ENCODE data around the gene PLCH2. TPM values are rescaled to one million over a fixed set of nuclear protein-coding genes. Genes with fewer than 3 reads are reported as not detected.

PLCH2 gene
- total RNA-seq, 2 experiments from 2014 or later: 32.7 to 33.8 TPM

GRCh38 chr1:2528966-2529783, 53.1 kb downstream of the PLCH2 start:
- ChIA-PET POLR2A (interaction anchor here (1.6 to 13.2 kb wide), 3 partner anchors 15 to 56 kb away, joined by 5 to 228 read pairs (median 15); partner anchors contain the start of gene TNFRSF14), CTCF (no interaction called here)
- Mint-ChIP-seq H3K27ac (no peak overlapping the region), H3K4me3 (peak overlapping the region; percentile 50), H3K9me3 (no peaks in the 10 kb centered on the region), H3K4me1 (peaks cover 31% of the 10 kb centered on the region), H3K27me3 (peaks cover 36% of the 10 kb centered on the region), H3K36me3 (ENCODE audit: low read depth) (peaks cover 9% of the 10 kb centered on the region)
- peak; percentile 37 for DNase-seq

- no peak for DNase-seq
- ChIA-PET CTCF (interaction anchor here (1.0 kb wide), 1 partner anchor 116 kb away, joined by 3 read pairs; no protein-coding TSS in a partner anchor), POLR2A (interaction anchor here (1.6 to 13.2 kb wide), 3 partner anchors 14 to 56 kb away, joined by 5 to 228 read pairs (median 15); partner anchors contain the start of gene TNFRSF14)
- peaks cover 6% of the 10 kb centered on the region for H3K36me3 Mint-ChIP-seq (ENCODE audit: low read depth)
- no peak within 1 kb of the TSS for H3K27ac Mint-ChIP-seq
- H3K27me3 Mint-ChIP-seq: peaks cover 38% of the 10 kb centered on the region
- peak within 1 kb of the TSS; percentile 50 for H3K4me3 Mint-ChIP-seq
- H3K4me1 Mint-ChIP-seq: peaks cover 24% of the 10 kb centered on the region
- no peaks in the 10 kb centered on the region for H3K9me3 Mint-ChIP-seq
These were observed 53.9 kb downstream of the PLCH2 start, which contains the start of gene HES5 for GRCh38 chr1:2529784-2530512. HES5 (minus strand) TSS chr1:2530263; CDS start chr1:2530164, 99 bp downstream.

GRCh38 chr1:2530513-2531361, 54.6 kb downstream of the PLCH2 start:
- H3K27me3 Mint-ChIP-seq: peaks cover 42% of the 10 kb centered on the region
- peaks cover 21% of the 10 kb centered on the region for H3K4me1 Mint-ChIP-seq
- H3K36me3 Mint-ChIP-seq (ENCODE audit: low read depth): no peaks in the 10 kb centered on the region
- ChIA-PET POLR2A (interaction anchor here (3.2 to 13.2 kb wide), 2 partner anchors 13 to 26 kb away, joined by 15 to 228 read pairs; partner anchors contain the start of gene TNFRSF14), CTCF (interaction anchor here (1.0 kb wide), 1 partner anchor 117 kb away, joined by 3 read pairs; no protein-coding TSS in a partner anchor)
- no peak for DNase-seq
- H3K4me3 Mint-ChIP-seq: no peak overlapping the region
- H3K27ac Mint-ChIP-seq: no peak overlapping the region
- no peaks in the 10 kb centered on the region for H3K9me3 Mint-ChIP-seq

GRCh38 chr1:2532485-2533160, 56.5 kb downstream of the PLCH2 start:
- Mint-ChIP-seq H3K9me3 (no peaks in the 10 kb centered on the region), H3K27me3 (peaks cover 45% of the 10 kb centered on the region), H3K27ac (no peak overlapping the region), H3K4me3 (no peak overlapping the region), H3K4me1 (peaks cover 11% of the 10 kb centered on the region), H3K36me3 (ENCODE audit: low read depth) (no peaks in the 10 kb centered on the region)
- POLR2A ChIA-PET: interaction anchor here (0.8 to 13.2 kb wide), 3 partner anchors 12 to 53 kb away, joined by 3 to 228 read pairs (median 9); partner anchors contain the start of genes PRXL2B and TNFRSF14
- no peak for DNase-seq
- CTCF ChIA-PET: no interaction called here

DNA sequence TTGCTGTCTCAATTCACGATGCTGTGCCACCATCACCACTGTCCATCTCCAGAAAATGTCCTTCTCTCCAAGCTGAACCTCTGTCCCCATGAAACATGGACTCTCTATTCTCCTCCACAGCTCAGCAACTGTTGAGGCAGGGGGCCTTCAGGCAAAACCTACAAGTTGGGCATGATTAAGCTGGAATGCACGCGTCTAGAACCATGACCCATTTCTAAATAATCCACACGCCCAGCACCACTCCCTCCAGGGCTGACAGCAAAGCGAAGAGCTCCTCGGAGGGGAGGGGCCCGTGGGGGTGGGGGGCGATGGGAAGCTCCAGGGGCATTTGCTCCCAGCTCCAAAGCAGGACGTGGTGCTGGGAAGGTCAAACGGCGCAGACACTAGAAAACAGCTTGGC, 57.3 kb downstream of the PLCH2 start:
- POLR2A ChIA-PET: interaction anchor here (0.8 to 13.2 kb wide), 3 partner anchors 11 to 52 kb away, joined by 3 to 228 read pairs (median 9); partner anchors contain the start of genes PRXL2B and TNFRSF14
- no peaks in the 10 kb centered on the region for H3K36me3 Mint-ChIP-seq (ENCODE audit: low read depth)

DNA sequence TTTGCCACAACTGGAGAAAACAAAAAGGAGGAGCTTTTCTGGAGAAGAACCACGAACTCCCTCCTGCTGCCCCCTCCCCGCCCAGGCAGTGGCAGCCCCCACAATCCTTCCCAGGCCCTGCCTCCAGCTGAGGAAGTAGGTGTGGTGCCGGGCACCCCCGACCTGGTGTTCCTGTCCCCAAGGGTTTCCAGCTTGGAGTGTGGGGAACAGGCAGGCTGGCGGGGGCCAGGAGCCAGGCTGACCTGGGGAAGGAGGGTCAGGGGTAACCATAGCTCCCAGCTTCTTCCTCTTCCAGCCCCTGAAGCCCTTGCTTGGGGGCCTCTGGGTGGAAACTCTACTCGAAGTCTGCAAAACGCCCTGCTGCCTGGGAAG, 58.2 kb downstream of the PLCH2 start:
- CTCF ChIA-PET: no interaction called here
- Mint-ChIP-seq H3K4me1 (peaks cover 4% of the 10 kb centered on the region), H3K27me3 (peaks cover 35% of the 10 kb centered on the region), H3K27ac (no peak overlapping the region), H3K36me3 (ENCODE audit: low read depth) (no peaks in the 10 kb centered on the region), H3K4me3 (no peak overlapping the region), H3K9me3 (no peaks in the 10 kb centered on the region)
- no peak for DNase-seq
- POLR2A ChIA-PET: interaction anchor here (1.6 to 13.2 kb wide), 3 partner anchors 9 to 51 kb away, joined by 5 to 228 read pairs (median 9); partner anchors contain the start of gene PRXL2B

More for the DNA sequence above, 57.3 kb downstream of the PLCH2 start:
- Mint-ChIP-seq H3K4me1 (peaks cover 11% of the 10 kb centered on the region), H3K27me3 (peaks cover 42% of the 10 kb centered on the region), H3K27ac (no peak overlapping the region), H3K4me3 (no peak overlapping the region), H3K9me3 (no peaks in the 10 kb centered on the region)
- no peak for DNase-seq
- CTCF ChIA-PET: interaction anchor here (1.1 kb wide), 1 partner anchor 117 kb away, joined by 3 read pairs; no protein-coding TSS in a partner anchor

DNA sequence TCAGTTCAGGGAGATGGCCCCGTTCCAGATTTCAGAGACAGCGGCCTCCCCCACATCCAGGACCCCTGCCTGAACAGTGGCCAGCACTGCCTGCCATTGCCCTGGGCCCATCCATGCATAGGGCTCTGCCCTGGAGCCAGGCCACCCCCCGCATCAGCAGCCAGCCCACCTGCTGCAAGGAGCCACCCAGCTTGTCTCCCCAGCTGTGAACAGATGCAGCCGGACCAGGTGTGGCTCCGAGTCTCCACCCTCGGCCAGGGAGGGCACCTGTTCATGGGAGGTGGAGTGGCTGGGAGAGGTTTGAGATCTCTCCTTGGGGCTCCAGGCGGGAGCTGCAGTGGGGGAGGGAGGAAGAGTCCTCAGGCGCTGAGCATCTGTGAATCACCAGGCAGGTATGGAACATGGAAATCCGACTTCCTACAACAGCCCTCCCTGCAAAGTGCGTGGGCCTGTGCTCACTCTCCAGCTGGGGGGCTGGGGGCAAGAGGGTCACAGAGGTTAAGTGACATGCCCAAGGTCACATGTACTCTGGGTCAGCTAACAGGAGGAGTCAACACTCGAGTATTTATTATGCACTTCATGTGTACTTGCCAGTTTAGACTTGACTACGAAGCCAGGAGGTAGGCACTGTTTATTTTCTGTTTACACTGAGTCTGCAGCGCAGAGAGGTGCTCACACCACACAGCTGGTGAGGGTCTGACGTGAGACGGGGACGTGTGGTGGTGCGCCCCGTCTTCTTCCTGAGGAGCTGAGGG, 58.8 kb downstream of the PLCH2 start:
- Mint-ChIP-seq H3K27ac (no peak overlapping the region), H3K4me1 (peaks cover 4% of the 10 kb centered on the region), H3K27me3 (peaks cover 34% of the 10 kb centered on the region), H3K36me3 (ENCODE audit: low read depth) (no peaks in the 10 kb centered on the region), H3K9me3 (no peaks in the 10 kb centered on the region), H3K4me3 (no peak overlapping the region)
- CTCF ChIA-PET: no interaction called here
- POLR2A ChIA-PET: interaction anchor here (1.6 to 13.2 kb wide), 3 partner anchors 9 to 51 kb away, joined by 5 to 228 read pairs (median 9); partner anchors contain the start of gene PRXL2B
- no peak for DNase-seq

GRCh38 chr1:2535455-2535854, 59.4 kb downstream of the PLCH2 start:
- ChIA-PET CTCF (no interaction called here), POLR2A (interaction anchor here (1.6 to 13.2 kb wide), 2 partner anchors 9 to 10 kb away, joined by 5 to 228 read pairs; no protein-coding TSS in a partner anchor)
- Mint-ChIP-seq H3K4me1 (peaks cover 4% of the 10 kb centered on the region), H3K27me3 (peaks cover 34% of the 10 kb centered on the region), H3K36me3 (ENCODE audit: low read depth) (no peaks in the 10 kb centered on the region), H3K27ac (no peak overlapping the region), H3K4me3 (no peak overlapping the region), H3K9me3 (no peaks in the 10 kb centered on the region)
- no peak for DNase-seq

DNA sequence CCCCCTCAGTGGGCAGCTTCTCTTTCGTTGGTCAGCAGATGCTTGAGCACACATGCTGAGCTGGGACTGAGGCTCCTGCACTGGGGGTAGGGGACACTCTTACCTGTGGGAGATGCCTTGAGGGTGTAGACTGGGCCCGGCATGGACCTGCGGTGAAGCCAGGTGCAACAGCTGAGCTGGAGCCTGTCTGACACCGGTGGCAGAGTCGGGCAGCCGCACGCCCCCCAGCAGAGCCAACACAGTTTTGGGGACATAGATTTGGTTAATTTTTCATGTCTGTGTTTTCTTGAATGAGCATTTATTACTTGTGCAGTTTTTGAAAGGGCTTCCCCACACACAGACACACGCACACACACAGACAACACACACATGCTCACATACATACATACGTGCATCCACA, 59.9 kb downstream of the PLCH2 start:
- no peak for DNase-seq
- no peaks in the 10 kb centered on the region for H3K4me1 Mint-ChIP-seq
- no peaks in the 10 kb centered on the region for H3K36me3 Mint-ChIP-seq (ENCODE audit: low read depth)
- H3K27me3 Mint-ChIP-seq: peaks cover 29% of the 10 kb centered on the region
- H3K27ac Mint-ChIP-seq: no peak overlapping the region
- no peaks in the 10 kb centered on the region for H3K9me3 Mint-ChIP-seq
- CTCF ChIA-PET: no interaction called here
- no peak overlapping the region for H3K4me3 Mint-ChIP-seq
- POLR2A ChIA-PET: interaction anchor here (1.5 to 13.2 kb wide), 2 partner anchors 8 to 10 kb away, joined by 3 to 228 read pairs; partner anchors contain the start of gene PANK4

- peaks cover 29% of the 10 kb centered on the region for H3K27me3 Mint-ChIP-seq
- ChIA-PET CTCF (no interaction called here), POLR2A (interaction anchor here (1.3 kb wide), 1 partner anchor 8 kb away, joined by 3 read pairs; no protein-coding TSS in a partner anchor)
- no peak overlapping the region for H3K4me3 Mint-ChIP-seq
- no peaks in the 10 kb centered on the region for H3K9me3 Mint-ChIP-seq
- no peak for DNase-seq
- no peaks in the 10 kb centered on the region for H3K36me3 Mint-ChIP-seq (ENCODE audit: low read depth)
- H3K4me1 Mint-ChIP-seq: peaks cover 1% of the 10 kb centered on the region
- no peak overlapping the region for H3K27ac Mint-ChIP-seq
These were observed 61.7 kb downstream of the PLCH2 start for GRCh38 chr1:2537784-2538115.

- Mint-ChIP-seq H3K27me3 (peaks cover 25% of the 10 kb centered on the region), H3K27ac (no peak overlapping the region), H3K4me3 (no peak overlapping the region), H3K9me3 (no peaks in the 10 kb centered on the region), H3K4me1 (peaks cover 1% of the 10 kb centered on the region), H3K36me3 (ENCODE audit: low read depth) (no peaks in the 10 kb centered on the region)
- ChIA-PET CTCF (no interaction called here), POLR2A (interaction anchor here (1.3 to 12.2 kb wide), 2 partner anchors 8 to 9 kb away, joined by 3 to 228 read pairs; partner anchors contain the start of genes HES5 and PANK4)
- no peak for DNase-seq
These were observed 62.3 kb downstream of the PLCH2 start for GRCh38 chr1:2538376-2538775.
